Mesothelial cell of epicardium (in vitro differentiated cells): ENCODE results near the gene APOOL. TPM values are rescaled to one million over a fixed set of nuclear protein-coding genes. Genes with fewer than 3 reads are reported as not detected.
A peak's percentile ranks its signal among the peaks of the same experiment; 100 is the strongest.
"Not testable (repeated sequence)": the region's sequence is repeated elsewhere in the genome, so short reads cannot be mapped to it uniquely, and the experiment has no call there.

Experiments used
- DNase-seq, 2 experiments: peaks; one replicate each; pipeline ENCODE4 v3.0.0; 2021; ENCODE audit warnings: low spot score in 2 of 2; ENCODE audit not compliant: unreplicated experiment in 2 of 2
- H3K27ac Mint-ChIP-seq: 2 replicates; pipeline ENCODE4 v1.8.0; 2021; ENCODE audit warnings: mixed read lengths
- H3K27me3 Mint-ChIP-seq: 2 replicates; pipeline ENCODE4 v1.8.0; 2021; ENCODE audit warnings: low read depth, mixed read lengths
- H3K36me3 Mint-ChIP-seq: 2 replicates; pipeline ENCODE4 v1.8.0; 2021; ENCODE audit warnings: mixed read lengths
- H3K4me1 Mint-ChIP-seq: 2 replicates; pipeline ENCODE4 v1.8.0; 2021; ENCODE audit warnings: mixed read lengths
- H3K4me3 Mint-ChIP-seq: 2 replicates; pipeline ENCODE4 v1.8.0; 2021; ENCODE audit warnings: mild to moderate bottlenecking, moderate library complexity, mixed read lengths
- H3K9me3 Mint-ChIP-seq: 2 replicates; pipeline ENCODE4 v1.8.0; 2021; ENCODE audit warnings: mixed read lengths
- CTCF ChIP-seq: fragments of 200-600 bp; sonication (generic); IDR thresholded peaks from one replicate; pipeline ENCODE4 v1.5.0; 2021; ENCODE audit warnings: antibody characterized with exemption; ENCODE audit not compliant: unreplicated experiment
- total RNA-seq: library from RNA; stranded (reverse); gene quantifications from 3 replicates; pipeline ENCODE4 v1.2.1, GENCODE V29; 2021

The APOOL gene
- total RNA-seq, 1 donor from 2014 or later = 18.5 TPM

DNA sequence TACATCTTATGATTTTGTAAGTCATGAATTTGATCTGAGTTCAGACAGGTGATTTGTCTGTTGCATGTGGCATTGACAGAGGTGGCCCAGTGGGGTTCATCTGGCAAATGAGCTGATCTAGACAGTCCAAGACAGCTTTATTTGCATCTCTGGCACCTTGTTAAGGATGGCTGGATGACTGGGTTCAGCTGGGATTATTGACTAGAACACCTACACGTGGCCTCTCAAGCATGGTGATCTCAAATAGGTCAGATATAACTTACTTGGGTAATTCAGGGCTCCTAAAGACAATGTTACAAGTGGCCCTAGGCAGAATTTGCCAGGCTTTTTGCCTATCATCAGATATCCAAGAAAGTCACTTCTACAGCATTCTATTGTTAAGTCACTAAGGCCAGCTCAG, 48.0 kb downstream of the APOOL start:
- Mint-ChIP-seq H3K4me3 (no peak overlapping the region), H3K4me1 (no peaks in the 10 kb centered on the region), H3K36me3 (no peaks in the 10 kb centered on the region), H3K27me3 (no peaks in the 10 kb centered on the region), H3K9me3 (peaks cover 3% of the 10 kb centered on the region), H3K27ac (no peak overlapping the region)
- TF ChIP-seq CTCF = no peak
- no peak for DNase-seq

DNA sequence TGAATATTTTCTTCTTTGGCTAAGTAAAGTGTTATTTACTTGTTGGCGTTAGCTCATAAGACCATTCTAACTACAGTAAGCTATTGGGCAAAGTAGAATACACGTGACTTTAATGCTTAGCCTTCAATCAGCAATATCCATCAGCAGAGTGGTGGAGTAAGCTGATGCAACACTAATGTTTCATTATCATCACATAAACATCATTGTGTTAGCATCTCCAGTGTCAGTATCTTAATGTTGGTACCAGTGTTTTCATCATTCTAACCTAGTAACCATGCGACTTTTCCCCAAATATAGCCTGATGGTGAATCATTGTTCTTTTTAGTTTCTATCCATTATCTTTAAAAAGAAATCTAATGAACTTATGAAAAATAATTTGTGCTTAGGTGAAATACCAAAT, 48.5 kb downstream of the APOOL start:
- Mint-ChIP-seq H3K4me1 (no peaks in the 10 kb centered on the region), H3K27me3 (no peaks in the 10 kb centered on the region), H3K4me3 (no peak overlapping the region), H3K36me3 (peaks cover 2% of the 10 kb centered on the region), H3K27ac (no peak overlapping the region), H3K9me3 (peaks cover 7% of the 10 kb centered on the region)
- no peak for TF ChIP-seq CTCF
- no peak for DNase-seq

- TF ChIP-seq CTCF = no peak
- Mint-ChIP-seq H3K27ac (no peak overlapping the region), H3K36me3 (peaks cover 3% of the 10 kb centered on the region), H3K4me1 (no peaks in the 10 kb centered on the region), H3K9me3 (peaks cover 4% of the 10 kb centered on the region), H3K4me3 (no peak overlapping the region), H3K27me3 (no peaks in the 10 kb centered on the region)
- DNase-seq = no peak
Measured at GRCh38 chrX:85052636-85053343, 49.1 kb downstream of the APOOL start.

- Mint-ChIP-seq H3K27ac (no peak overlapping the region), H3K9me3 (peaks cover 46% of the 10 kb centered on the region), H3K4me3 (no peak overlapping the region), H3K36me3 (peaks cover 40% of the 10 kb centered on the region), H3K4me1 (no peaks in the 10 kb centered on the region), H3K27me3 (no peaks in the 10 kb centered on the region)
- no peak for DNase-seq
- no peak for TF ChIP-seq CTCF
Measured at GRCh38 chrX:85065512-85066198, 62.0 kb downstream of the APOOL start.

DNA sequence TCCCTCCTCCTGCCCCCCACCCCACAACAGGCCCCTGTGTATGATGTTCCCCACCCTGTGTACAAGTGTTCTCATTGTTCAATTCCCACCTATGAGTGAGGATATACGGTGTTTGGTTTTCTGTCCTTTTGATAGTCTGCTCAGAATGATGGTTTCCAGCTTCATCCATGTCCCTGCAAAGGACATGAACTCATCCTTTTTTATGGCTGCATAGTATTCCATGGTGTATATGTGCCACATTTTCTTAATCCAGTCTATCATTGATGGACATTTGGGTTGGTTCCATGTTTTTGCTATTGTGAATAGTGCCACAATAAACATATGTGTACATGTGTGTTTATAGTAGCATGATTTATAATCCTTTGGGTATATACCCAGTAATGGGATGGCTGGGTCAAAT, 73.6 kb downstream of the APOOL start:
- DNase-seq, H3K27me3 Mint-ChIP-seq, H3K4me1 Mint-ChIP-seq, H3K4me3 Mint-ChIP-seq, H3K27ac Mint-ChIP-seq: not testable (repeated sequence)
- peaks cover 39% of the 10 kb centered on the region for H3K9me3 Mint-ChIP-seq
- peaks cover 40% of the 10 kb centered on the region for H3K36me3 Mint-ChIP-seq

DNA sequence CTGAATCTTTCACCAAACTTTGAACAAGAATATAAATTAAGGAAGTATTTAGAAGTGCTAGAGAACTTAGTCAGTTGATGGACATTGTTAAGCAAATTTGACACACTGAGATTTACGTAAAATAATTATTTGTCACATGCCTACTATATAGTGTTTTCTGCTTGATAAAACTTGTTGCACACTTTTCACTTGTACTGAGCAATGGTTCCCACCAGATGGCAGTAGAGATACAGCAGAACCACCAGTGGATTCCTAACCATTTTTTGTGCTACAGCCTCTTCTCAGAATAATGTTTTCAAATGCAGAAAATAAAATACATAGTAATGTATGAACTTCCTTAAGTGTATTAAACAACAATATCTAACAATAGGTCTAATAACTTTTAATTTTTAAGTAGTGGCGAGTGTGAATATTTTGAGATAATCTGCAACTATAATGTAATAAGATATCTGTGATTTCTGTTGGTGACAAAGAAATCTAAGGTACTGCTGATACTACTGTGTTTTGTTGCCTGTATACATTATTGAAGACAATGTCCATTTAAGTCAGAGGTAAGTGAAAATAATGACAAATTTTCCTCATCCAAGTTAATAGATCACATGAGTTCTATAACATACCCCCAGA, 81.2 kb downstream of the APOOL start:
- DNase-seq = no peak
- H3K27ac Mint-ChIP-seq = no peak overlapping the region
- H3K36me3 Mint-ChIP-seq = peaks cover 24% of the 10 kb centered on the region

More for the DNA sequence above, 81.2 kb downstream of the APOOL start:
- H3K27me3 Mint-ChIP-seq = no peaks in the 10 kb centered on the region
- no peak overlapping the region for H3K4me3 Mint-ChIP-seq
- no peaks in the 10 kb centered on the region for H3K4me1 Mint-ChIP-seq
- peaks cover 31% of the 10 kb centered on the region for H3K9me3 Mint-ChIP-seq
- TF ChIP-seq CTCF = peak; percentile 76
